IPS-11a (cell line): ENCODE data around the gene NCAM1.
"Not testable (repeated sequence)": the region's sequence is repeated elsewhere in the genome, so short reads cannot be mapped to it uniquely, and the experiment has no call there.

Experiments
- H3K4me3 ChIP-seq: one replicate; pipeline ENCODE4 v1.5.1; 2013; ENCODE audit warnings: low read depth, low read length, control low read depth

Gene NCAM1

GRCh38 chr11:112961146-112961668 lies at the start of gene NCAM1:
TSS of gene NCAM1 (plus strand) at chr11:112961420.
- H3K4me3 ChIP-seq, result peak within 1 kb of the TSS; percentile 75

- H3K4me3 ChIP-seq, result no peak overlapping the region
Observed at GRCh38 chr11:112922606-112923005, 38.6 kb upstream of the NCAM1 start.

- not testable (repeated sequence) for H3K4me3 ChIP-seq
Observed at GRCh38 chr11:112924836-112925235, 36.4 kb upstream of the NCAM1 start.

- no peak overlapping the region for H3K4me3 ChIP-seq
Observed at GRCh38 chr11:112925516-112926310, 35.5 kb upstream of the NCAM1 start.

GRCh38 chr11:112928136-112928535 lies 33.1 kb upstream of the NCAM1 start:
- no peak overlapping the region for H3K4me3 ChIP-seq

- no peak overlapping the region for H3K4me3 ChIP-seq
Observed at GRCh38 chr11:112929432-112929831, 31.8 kb upstream of the NCAM1 start.

GRCh38 chr11:112931703-112932102 lies 29.5 kb upstream of the NCAM1 start:
- H3K4me3 ChIP-seq, result no peak overlapping the region

GRCh38 chr11:112932593-112932992 lies 28.6 kb upstream of the NCAM1 start:
- no peak overlapping the region for H3K4me3 ChIP-seq

- no peak overlapping the region for H3K4me3 ChIP-seq
Observed at GRCh38 chr11:112933970-112934369, 27.2 kb upstream of the NCAM1 start.

GRCh38 chr11:112941104-112941503 lies 20.1 kb upstream of the NCAM1 start:
- H3K4me3 ChIP-seq, result no peak overlapping the region

GRCh38 chr11:112942966-112943643 lies 18.1 kb upstream of the NCAM1 start:
- no peak overlapping the region for H3K4me3 ChIP-seq

- H3K4me3 ChIP-seq, result no peak overlapping the region
Observed at GRCh38 chr11:112946866-112947265, 14.4 kb upstream of the NCAM1 start.

GRCh38 chr11:112949781-112950575 lies 11.2 kb upstream of the NCAM1 start:
- no peak overlapping the region for H3K4me3 ChIP-seq

- H3K4me3 ChIP-seq, result no peak overlapping the region
Observed at GRCh38 chr11:112958670-112959069, 2.5 kb upstream of the NCAM1 start.

- H3K4me3 ChIP-seq, result peak overlapping the region; percentile 75
Observed at GRCh38 chr11:112961751-112962578, 745 bp downstream of the NCAM1 start.

GRCh38 chr11:112962579-112963367 lies 1.6 kb downstream of the NCAM1 start:
- H3K4me3 ChIP-seq, result peak overlapping the region; percentile 75

GRCh38 chr11:112963368-112963955 lies 2.2 kb downstream of the NCAM1 start:
- H3K4me3 ChIP-seq, result peak overlapping the region; percentile 37

- H3K4me3 ChIP-seq, result no peak overlapping the region
Observed at GRCh38 chr11:112965656-112966055, 4.4 kb downstream of the NCAM1 start.

GRCh38 chr11:112966561-112966960 lies 5.3 kb downstream of the NCAM1 start:
- H3K4me3 ChIP-seq, result no peak overlapping the region
